ENCODE results near the gene AQP11.

Gene AQP11

GRCh38 chr11:77658213-77659013 lies 68.7 kb downstream of the AQP11 start:
- TF ChIP-seq CTCF (IDR thresholded peaks at IDR 0.05) = no peak

All from LNCAP (cell line).